22Rv1 (cell line): ENCODE data around the gene PLEKHG7.

ENCODE experiments used
- CTCF ChIP-seq: fragments of 450-650 bp; IDR thresholded peaks from 2 replicates; pipeline ENCODE4 v1.5.1; 2017; ENCODE audit warnings: mild to moderate bottlenecking
- ZFX ChIP-seq: fragments of 450-650 bp; IDR thresholded peaks from 2 replicates; pipeline ENCODE4 v1.6.1; 2017; ENCODE audit warnings: antibody characterized with exemption, borderline replicate concordance

- TF ChIP-seq CTCF (no peak), ZFX (no peak)
Measured at GRCh38 chr12:92765871-92766270, 63.1 kb downstream of the PLEKHG7 start.
